HEK293 (cell line): ENCODE data around the gene KCNQ1.

Source experiments
- CTCF ChIA-PET: fragments of 350-600 bp; formaldehyde crosslinking; extraction: SDS; loops from one replicate; lab custom pipeline; 2021; ENCODE audit warnings: antibody characterized with exemption; lab: Yijun Ruan, JAX
- POLR2A ChIA-PET: fragments of 300-600 bp; formaldehyde crosslinking; extraction: SDS; loops from one replicate; lab custom pipeline; 2020; ENCODE audit warnings: antibody characterized with exemption, inconsistent platforms; lab: Yijun Ruan, JAX
- H3K27ac ChIP-seq: fragments of 200-500 bp; sonication (Bioruptor generic); 2 replicates; pipeline ENCODE4 v1.5.1; 2014; ENCODE audit warnings: low read depth, low read length, control low read depth, inconsistent platforms; ENCODE audit errors: extremely low read depth
- H3K36me3 ChIP-seq, 2 experiments: fragments of 200-500 bp in 1 of 2; sonication (Bioruptor generic) in 1 of 2; 1 replicate in 1 of 2; 2 replicates in 1 of 2; pipeline ENCODE4 v1.5.1; 2014 to 2017; ENCODE audit warnings: inconsistent platforms in 2 of 2, low read length in 2 of 2; ENCODE audit not compliant: control insufficient read depth in 2 of 2, insufficient read depth in 1 of 2
- H3K4me1 ChIP-seq: fragments of 200-500 bp; sonication (Bioruptor generic); 2 replicates; pipeline ENCODE4 v1.5.1; 2014; ENCODE audit warnings: mild to moderate bottlenecking, low read length, inconsistent platforms; ENCODE audit not compliant: control insufficient read depth, insufficient read depth
- H3K4me3 ChIP-seq: 2 replicates; pipeline ENCODE4 v1.5.1; 2011; ENCODE audit warnings: low read depth, mild to moderate bottlenecking, control low read depth, low read length, moderate library complexity
- H3K9me3 ChIP-seq: fragments of 200-500 bp; sonication (Bioruptor generic); 2 replicates; pipeline ENCODE4 v1.5.1; 2014; ENCODE audit warnings: low read depth, low read length, inconsistent platforms; ENCODE audit not compliant: control insufficient read depth, insufficient read depth
- BCL11B ChIP-seq: fragments of 450-650 bp; formaldehyde crosslinking; IDR thresholded peaks from 2 replicates; pipeline ENCODE4 v1.5.1; 2016; ENCODE audit warnings: low read depth, missing biosample characterization, missing genetic modification characterization
- MYNN ChIP-seq: fragments of 450-650 bp; formaldehyde crosslinking; IDR thresholded peaks from 2 replicates; pipeline ENCODE4 v1.5.1; 2016; ENCODE audit warnings: missing biosample characterization, missing genetic modification characterization, borderline replicate concordance
- PRDM1 ChIP-seq: fragments of 450-650 bp; formaldehyde crosslinking; IDR thresholded peaks from 2 replicates; pipeline ENCODE4; 2016; ENCODE audit warnings: missing biosample characterization, missing genetic modification characterization
- SCRT1 ChIP-seq: fragments of 450-650 bp; formaldehyde crosslinking; IDR thresholded peaks from 2 replicates; pipeline ENCODE4 v1.5.1; 2016; ENCODE audit warnings: missing biosample characterization, missing genetic modification characterization, borderline replicate concordance
- ZBTB1 ChIP-seq: fragments of 450-650 bp; formaldehyde crosslinking; IDR thresholded peaks from 2 replicates; pipeline ENCODE4 v1.5.1; 2016; ENCODE audit warnings: missing biosample characterization, missing genetic modification characterization
- ZBTB20 ChIP-seq: fragments of 450-650 bp; formaldehyde crosslinking; IDR thresholded peaks from 2 replicates; pipeline ENCODE4 v1.5.1; 2016; ENCODE audit warnings: missing biosample characterization, missing genetic modification characterization
- ZBTB48 ChIP-seq: fragments of 450-650 bp; formaldehyde crosslinking; IDR thresholded peaks from 2 replicates; pipeline ENCODE4 v1.5.1; 2016; ENCODE audit warnings: missing biosample characterization, missing genetic modification characterization
- ZIC2 ChIP-seq: fragments of 450-650 bp; formaldehyde crosslinking; IDR thresholded peaks from 2 replicates; pipeline ENCODE4 v1.5.1; 2016; ENCODE audit warnings: missing biosample characterization, missing genetic modification characterization
- ZNF132 ChIP-seq: fragments of 450-650 bp; formaldehyde crosslinking; IDR thresholded peaks from 2 replicates; pipeline ENCODE4 v1.5.1; 2017; ENCODE audit warnings: missing biosample characterization, missing genetic modification characterization, borderline replicate concordance
- ZNF174 ChIP-seq: fragments of 450-650 bp; formaldehyde crosslinking; IDR thresholded peaks from 2 replicates; pipeline ENCODE4 v1.5.0; 2017; ENCODE audit warnings: missing biosample characterization, mild to moderate bottlenecking, missing genetic modification characterization
- ZNF19 ChIP-seq: fragments of 450-650 bp; formaldehyde crosslinking; IDR thresholded peaks from 2 replicates; pipeline ENCODE4; 2016; ENCODE audit warnings: missing biosample characterization, missing genetic modification characterization, low read depth
- ZNF394 ChIP-seq: fragments of 450-650 bp; formaldehyde crosslinking; IDR thresholded peaks from 2 replicates; pipeline ENCODE4 v1.5.1; 2016; ENCODE audit warnings: missing biosample characterization, missing genetic modification characterization, mild to moderate bottlenecking, moderate library complexity, borderline replicate concordance
- ZNF426 ChIP-seq: fragments of 450-650 bp; formaldehyde crosslinking; IDR thresholded peaks from 2 replicates; pipeline ENCODE4 v1.5.1; 2017; ENCODE audit warnings: missing biosample characterization, missing genetic modification characterization, mild to moderate bottlenecking, inconsistent platforms, moderate library complexity
- ZNF473 ChIP-seq: fragments of 450-650 bp; formaldehyde crosslinking; IDR thresholded peaks from 2 replicates; pipeline ENCODE4 v1.5.1; 2017; ENCODE audit warnings: missing biosample characterization, missing genetic modification characterization
- ZNF571 ChIP-seq: fragments of 450-650 bp; formaldehyde crosslinking; IDR thresholded peaks from 2 replicates; pipeline ENCODE4 v1.5.0; 2017; ENCODE audit warnings: missing biosample characterization, missing genetic modification characterization
- ZNF596 ChIP-seq: fragments of 450-650 bp; IDR thresholded peaks from 2 replicates; pipeline ENCODE4 v1.5.0; 2018; ENCODE audit warnings: missing biosample characterization, mild to moderate bottlenecking, missing genetic modification characterization, moderate library complexity
- ZNF654 ChIP-seq: fragments of 450-650 bp; formaldehyde crosslinking; IDR thresholded peaks from 2 replicates; pipeline ENCODE4 v1.5.1; 2016; ENCODE audit warnings: low read depth, missing biosample characterization, missing genetic modification characterization
- ZNF658 ChIP-seq: fragments of 450-650 bp; formaldehyde crosslinking; IDR thresholded peaks from 2 replicates; pipeline ENCODE4; 2016; ENCODE audit warnings: missing biosample characterization, missing genetic modification characterization
- ZNF701 ChIP-seq: fragments of 450-650 bp; formaldehyde crosslinking; IDR thresholded peaks from 2 replicates; pipeline ENCODE4 v1.5.1; 2016; ENCODE audit warnings: missing biosample characterization, missing genetic modification characterization
- ZNF785 ChIP-seq: fragments of 450-650 bp; formaldehyde crosslinking; IDR thresholded peaks from 2 replicates; pipeline ENCODE4 v1.5.1; 2016; ENCODE audit warnings: missing biosample characterization, missing genetic modification characterization
- ZSCAN16 ChIP-seq: fragments of 450-650 bp; formaldehyde crosslinking; IDR thresholded peaks from 2 replicates; pipeline ENCODE4 v1.5.1; 2016; ENCODE audit warnings: missing biosample characterization, missing genetic modification characterization
- TF ChIP-seq, protein P1 (sequence below): fragments of 450-650 bp; formaldehyde crosslinking; IDR thresholded peaks from 2 replicates; pipeline ENCODE4 v1.5.1; 2016; ENCODE audit warnings: missing biosample characterization, missing genetic modification characterization
- TF ChIP-seq, protein P2 (sequence below): fragments of 450-650 bp; formaldehyde crosslinking; IDR thresholded peaks from 2 replicates; pipeline ENCODE4 v1.5.1; 2016; ENCODE audit warnings: missing biosample characterization, missing genetic modification characterization, low read depth
- TF ChIP-seq, protein P3 (sequence below): fragments of 450-650 bp; formaldehyde crosslinking; IDR thresholded peaks from 2 replicates; pipeline ENCODE4 v1.5.1; 2016; ENCODE audit warnings: missing biosample characterization, missing genetic modification characterization
- TF ChIP-seq, protein P4 (sequence below): fragments of 450-650 bp; formaldehyde crosslinking; IDR thresholded peaks from 2 replicates; pipeline ENCODE4 v1.5.1; 2016; ENCODE audit warnings: missing biosample characterization, missing genetic modification characterization
- TF ChIP-seq, protein P5 (sequence below): fragments of 450-650 bp; formaldehyde crosslinking; IDR thresholded peaks from 2 replicates; pipeline ENCODE4 v1.5.1; 2016; ENCODE audit warnings: missing biosample characterization, missing genetic modification characterization, borderline replicate concordance
- TF ChIP-seq, protein P6 (sequence below): fragments of 450-650 bp; formaldehyde crosslinking; IDR thresholded peaks from 2 replicates; pipeline ENCODE4 v1.5.1; 2016; ENCODE audit warnings: missing biosample characterization, missing genetic modification characterization

Gene KCNQ1

DNA sequence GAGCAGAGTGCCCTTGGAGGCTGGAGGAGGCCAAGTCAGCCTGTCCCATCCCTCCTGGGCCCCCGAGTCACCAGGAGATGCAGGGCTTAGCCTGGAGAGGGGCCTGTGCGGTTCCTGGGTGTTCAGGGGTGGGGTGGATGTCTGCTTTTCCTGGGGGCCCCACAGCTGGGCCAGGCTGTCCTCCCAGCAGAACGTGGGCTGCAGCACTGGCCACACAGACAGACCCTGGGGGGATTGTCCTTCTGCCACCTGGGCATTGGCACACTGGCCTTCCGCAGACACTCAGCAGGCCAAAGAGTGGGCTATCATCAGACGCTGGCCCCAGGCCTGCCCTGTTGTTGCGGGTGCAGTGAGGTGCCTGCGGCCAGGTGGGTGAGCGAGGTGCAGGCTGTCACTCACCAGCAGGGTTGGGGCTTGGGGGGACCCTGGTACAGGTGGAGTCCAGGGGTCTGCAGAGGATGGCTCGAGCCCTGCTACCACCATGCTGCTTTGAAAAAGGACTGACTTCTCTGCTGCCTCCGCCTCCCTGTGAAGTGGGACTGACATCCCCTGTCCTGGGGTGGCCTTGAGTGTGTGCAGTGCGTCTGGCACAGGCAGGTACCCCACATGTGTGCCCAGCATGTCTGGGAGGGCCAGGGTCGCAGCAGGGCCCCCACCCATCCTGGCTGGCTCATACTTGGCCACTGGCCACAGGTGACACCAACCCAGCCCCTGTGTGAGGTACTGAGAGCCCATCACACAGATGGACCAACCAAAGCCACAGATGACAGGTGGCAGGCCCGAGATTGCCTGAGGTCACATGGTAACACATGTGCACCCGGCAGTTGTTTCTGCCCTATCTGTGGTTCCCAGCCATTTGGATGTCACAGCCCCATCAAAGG is 294.0 kb downstream of the KCNQ1 start:
- no peak overlapping the region for H3K4me3 ChIP-seq
- H3K36me3 ChIP-seq = no peaks in the 10 kb centered on the region
- no peak overlapping the region for H3K27ac ChIP-seq
- TF ChIP-seq, protein P1, sequence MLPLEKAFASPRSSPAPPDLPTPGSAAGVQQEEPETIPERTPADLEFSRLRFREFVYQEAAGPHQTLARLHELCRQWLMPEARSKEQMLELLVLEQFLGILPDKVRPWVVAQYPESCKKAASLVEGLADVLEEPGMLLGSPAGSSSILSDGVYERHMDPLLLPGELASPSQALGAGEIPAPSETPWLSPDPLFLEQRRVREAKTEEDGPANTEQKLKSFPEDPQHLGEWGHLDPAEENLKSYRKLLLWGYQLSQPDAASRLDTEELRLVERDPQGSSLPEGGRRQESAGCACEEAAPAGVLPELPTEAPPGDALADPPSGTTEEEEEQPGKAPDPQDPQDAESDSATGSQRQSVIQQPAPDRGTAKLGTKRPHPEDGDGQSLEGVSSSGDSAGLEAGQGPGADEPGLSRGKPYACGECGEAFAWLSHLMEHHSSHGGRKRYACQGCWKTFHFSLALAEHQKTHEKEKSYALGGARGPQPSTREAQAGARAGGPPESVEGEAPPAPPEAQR (tag by site-specific recombination) = no peak
- TF ChIP-seq ZNF785 (tag by site-specific recombination) (no peak), ZNF426 (no peak), ZNF132 (tag by site-specific recombination) (no peak), ZNF571 (tag by site-specific recombination) (no peak), ZNF658 (no peak), PRDM1 (tag by site-specific recombination) (no peak), ZNF394 (tag by site-specific recombination) (no peak), BCL11B (tag by site-specific recombination) (no peak), ZNF654 (tag by site-specific recombination) (no peak), ZNF596 (tag by site-specific recombination) (no peak), ZSCAN16 (no peak), ZBTB20 (tag by site-specific recombination) (no peak), ZNF19 (tag by site-specific recombination) (no peak), ZNF701 (tag by site-specific recombination) (no peak), ZBTB48 (tag by site-specific recombination) (no peak)
- TF ChIP-seq, protein P2, sequence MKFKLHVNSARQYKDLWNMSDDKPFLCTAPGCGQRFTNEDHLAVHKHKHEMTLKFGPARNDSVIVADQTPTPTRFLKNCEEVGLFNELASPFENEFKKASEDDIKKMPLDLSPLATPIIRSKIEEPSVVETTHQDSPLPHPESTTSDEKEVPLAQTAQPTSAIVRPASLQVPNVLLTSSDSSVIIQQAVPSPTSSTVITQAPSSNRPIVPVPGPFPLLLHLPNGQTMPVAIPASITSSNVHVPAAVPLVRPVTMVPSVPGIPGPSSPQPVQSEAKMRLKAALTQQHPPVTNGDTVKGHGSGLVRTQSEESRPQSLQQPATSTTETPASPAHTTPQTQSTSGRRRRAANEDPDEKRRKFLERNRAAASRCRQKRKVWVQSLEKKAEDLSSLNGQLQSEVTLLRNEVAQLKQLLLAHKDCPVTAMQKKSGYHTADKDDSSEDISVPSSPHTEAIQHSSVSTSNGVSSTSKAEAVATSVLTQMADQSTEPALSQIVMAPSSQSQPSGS (tag by site-specific recombination) = no peak
- TF ChIP-seq, protein P3, sequence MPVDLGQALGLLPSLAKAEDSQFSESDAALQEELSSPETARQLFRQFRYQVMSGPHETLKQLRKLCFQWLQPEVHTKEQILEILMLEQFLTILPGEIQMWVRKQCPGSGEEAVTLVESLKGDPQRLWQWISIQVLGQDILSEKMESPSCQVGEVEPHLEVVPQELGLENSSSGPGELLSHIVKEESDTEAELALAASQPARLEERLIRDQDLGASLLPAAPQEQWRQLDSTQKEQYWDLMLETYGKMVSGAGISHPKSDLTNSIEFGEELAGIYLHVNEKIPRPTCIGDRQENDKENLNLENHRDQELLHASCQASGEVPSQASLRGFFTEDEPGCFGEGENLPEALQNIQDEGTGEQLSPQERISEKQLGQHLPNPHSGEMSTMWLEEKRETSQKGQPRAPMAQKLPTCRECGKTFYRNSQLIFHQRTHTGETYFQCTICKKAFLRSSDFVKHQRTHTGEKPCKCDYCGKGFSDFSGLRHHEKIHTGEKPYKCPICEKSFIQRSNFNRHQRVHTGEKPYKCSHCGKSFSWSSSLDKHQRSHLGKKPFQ (tag by site-specific recombination) = no peak
- TF ChIP-seq, protein P4, sequence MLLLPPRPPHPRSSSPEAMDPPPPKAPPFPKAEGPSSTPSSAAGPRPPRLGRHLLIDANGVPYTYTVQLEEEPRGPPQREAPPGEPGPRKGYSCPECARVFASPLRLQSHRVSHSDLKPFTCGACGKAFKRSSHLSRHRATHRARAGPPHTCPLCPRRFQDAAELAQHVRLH (tag by site-specific recombination) = no peak
- H3K9me3 ChIP-seq = no peaks in the 10 kb centered on the region
- ChIA-PET CTCF (no interaction called here), POLR2A (interaction anchor here (0.5 kb wide), 1 partner anchor 64 kb away, joined by 5 read pairs; no protein-coding TSS in a partner anchor)
- no peaks in the 10 kb centered on the region for H3K4me1 ChIP-seq

DNA sequence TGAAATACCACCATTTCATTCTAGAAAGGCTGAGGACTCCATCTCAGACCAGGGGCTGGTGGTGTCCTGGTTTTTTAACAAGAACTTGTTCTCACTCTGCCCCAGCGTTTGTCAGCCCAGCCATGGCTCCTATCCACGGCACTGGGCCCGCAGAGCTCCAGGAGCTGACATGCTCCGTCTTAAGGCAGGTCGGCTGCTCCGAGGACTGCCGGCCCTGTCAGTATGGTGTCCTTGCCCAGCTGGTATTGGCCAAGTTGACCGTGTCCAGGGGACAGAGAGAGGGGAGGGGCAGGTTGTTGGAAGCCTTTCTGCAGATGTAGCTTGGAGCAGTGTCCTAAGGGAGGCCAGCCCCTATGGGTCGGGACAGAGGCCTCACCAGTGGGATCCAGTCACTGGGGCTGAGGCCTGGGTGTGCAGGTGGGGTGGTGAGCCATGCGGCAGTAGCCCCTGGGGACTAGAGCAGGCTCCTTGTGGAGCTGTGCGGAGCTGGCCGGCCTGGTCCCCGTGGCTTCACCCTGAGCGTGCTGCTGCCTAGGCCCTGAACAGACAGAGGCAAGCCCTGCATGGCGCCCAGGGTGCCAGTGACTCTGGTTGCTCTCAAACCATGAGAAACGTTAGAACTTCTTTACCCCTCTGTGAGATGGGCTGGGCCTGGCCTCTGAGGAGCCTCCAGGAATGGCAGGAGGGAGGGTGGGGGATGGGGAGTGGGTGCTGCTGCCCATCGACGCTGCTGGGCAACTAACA is 294.9 kb downstream of the KCNQ1 start:
- no peaks in the 10 kb centered on the region for H3K9me3 ChIP-seq
- no peak overlapping the region for H3K27ac ChIP-seq
- POLR2A ChIA-PET = interaction anchor here (0.5 kb wide), 1 partner anchor 65 kb away, joined by 5 read pairs; no protein-coding TSS in a partner anchor
- CTCF ChIA-PET = no interaction called here
- H3K36me3 ChIP-seq = no peaks in the 10 kb centered on the region
- H3K4me3 ChIP-seq = no peak overlapping the region
- H3K4me1 ChIP-seq = no peaks in the 10 kb centered on the region
- TF ChIP-seq MYNN (tag by site-specific recombination) (no peak), ZIC2 (tag by site-specific recombination) (no peak), ZBTB1 (no peak), ZNF473 (no peak), SCRT1 (tag by site-specific recombination) (no peak), ZNF174 (tag by site-specific recombination) (no peak)
- TF ChIP-seq, protein P5, sequence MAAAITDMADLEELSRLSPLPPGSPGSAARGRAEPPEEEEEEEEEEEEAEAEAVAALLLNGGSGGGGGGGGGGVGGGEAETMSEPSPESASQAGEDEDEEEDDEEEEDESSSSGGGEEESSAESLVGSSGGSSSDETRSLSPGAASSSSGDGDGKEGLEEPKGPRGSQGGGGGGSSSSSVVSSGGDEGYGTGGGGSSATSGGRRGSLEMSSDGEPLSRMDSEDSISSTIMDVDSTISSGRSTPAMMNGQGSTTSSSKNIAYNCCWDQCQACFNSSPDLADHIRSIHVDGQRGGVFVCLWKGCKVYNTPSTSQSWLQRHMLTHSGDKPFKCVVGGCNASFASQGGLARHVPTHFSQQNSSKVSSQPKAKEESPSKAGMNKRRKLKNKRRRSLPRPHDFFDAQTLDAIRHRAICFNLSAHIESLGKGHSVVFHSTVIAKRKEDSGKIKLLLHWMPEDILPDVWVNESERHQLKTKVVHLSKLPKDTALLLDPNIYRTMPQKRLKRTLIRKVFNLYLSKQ (tag by site-specific recombination) = no peak
- TF ChIP-seq, protein P6, sequence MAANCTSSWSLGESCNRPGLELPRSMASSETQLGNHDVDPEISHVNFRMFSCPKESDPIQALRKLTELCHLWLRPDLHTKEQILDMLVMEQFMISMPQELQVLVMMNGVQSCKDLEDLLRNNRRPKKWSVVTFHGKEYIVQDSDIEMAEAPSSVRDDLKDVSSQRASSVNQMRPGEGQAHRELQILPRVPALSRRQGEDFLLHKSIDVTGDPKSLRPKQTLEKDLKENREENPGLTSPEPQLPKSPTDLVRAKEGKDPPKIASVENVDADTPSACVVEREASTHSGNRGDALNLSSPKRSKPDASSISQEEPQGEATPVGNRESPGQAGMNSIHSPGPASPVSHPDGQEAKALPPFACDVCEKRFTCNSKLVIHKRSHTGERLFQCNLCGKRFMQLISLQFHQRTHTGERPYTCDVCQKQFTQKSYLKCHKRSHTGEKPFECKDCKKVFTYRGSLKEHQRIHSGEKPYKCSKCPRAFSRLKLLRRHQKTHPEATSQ (tag by site-specific recombination) = no peak
